Measurements from ENCODE around the gene MORF4L2.

Gene MORF4L2

DNA sequence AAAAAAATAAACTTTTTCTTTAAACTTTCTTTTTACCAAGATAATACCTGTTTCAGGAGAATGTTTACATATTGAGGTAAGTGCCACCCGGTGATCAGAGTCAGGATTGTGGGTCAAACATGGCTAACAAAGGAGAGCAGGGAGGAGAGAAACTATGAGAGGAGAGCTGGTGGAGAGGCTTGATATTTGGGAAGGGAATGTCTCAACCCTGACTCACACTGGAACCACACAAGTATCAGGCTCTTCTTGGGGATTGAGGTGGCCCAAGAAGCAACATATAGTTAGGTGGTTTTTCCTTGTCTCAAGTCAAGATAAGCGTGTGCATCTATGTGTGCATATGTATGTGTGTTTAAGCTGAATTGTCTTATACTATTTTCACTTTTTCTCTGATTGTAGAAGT is 51.1 kb downstream of the MORF4L2 start:
- no peak for DNase-seq
- TF ChIP-seq POLR2A (IDR thresholded peaks at IDR 0.05; ENCODE audit: low read length) (no peak), GATA1 (IDR thresholded peaks at IDR 0.05; ENCODE audit: low read depth, low read length) (no peak)

DNA sequence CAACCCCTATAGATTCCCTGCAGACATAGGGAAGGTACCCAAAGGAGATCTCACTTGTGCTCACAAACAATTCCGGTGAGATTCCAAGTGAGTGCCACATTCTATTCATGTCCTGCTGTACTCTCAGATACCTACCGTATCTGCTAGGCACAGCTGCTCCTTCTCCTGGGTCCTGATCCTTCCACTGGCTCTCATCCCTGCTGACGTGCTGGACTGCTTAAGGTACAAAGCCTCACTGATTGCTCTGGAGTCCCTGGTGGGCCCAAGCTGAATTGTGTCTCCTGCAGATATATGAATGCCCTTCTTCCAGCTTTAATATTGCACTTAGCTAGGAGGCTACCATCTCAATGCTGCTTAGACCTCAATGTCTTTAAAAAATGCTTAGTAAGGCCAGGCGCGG is 55.4 kb downstream of the MORF4L2 start:
- no peak for TF ChIP-seq POLR2A (IDR thresholded peaks at IDR 0.05; ENCODE audit: low read length)
- no peak for DNase-seq

DNA sequence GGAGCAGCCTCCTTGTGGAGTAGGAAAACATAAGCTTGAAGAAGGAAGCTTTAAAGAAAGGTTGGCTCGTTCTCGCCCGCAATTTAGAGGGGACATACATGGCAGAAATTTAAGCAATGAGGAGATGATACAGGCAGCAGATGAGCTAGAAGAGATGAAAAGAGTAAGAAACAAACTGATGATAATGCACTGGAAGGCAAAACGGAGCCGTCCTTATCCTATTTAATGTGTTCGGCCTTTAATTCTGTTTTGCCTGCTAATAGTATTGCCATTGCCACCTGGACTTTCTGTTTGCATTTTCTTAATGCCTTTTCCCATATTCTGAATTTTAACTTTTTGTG is 56.4 kb downstream of the MORF4L2 start:
- no peak for TF ChIP-seq GATA1 (IDR thresholded peaks at IDR 0.05; ENCODE audit: low read depth, low read length)
- TF ChIP-seq POLR2A (IDR thresholded peaks at IDR 0.05; ENCODE audit: low read length): no peak

DNA sequence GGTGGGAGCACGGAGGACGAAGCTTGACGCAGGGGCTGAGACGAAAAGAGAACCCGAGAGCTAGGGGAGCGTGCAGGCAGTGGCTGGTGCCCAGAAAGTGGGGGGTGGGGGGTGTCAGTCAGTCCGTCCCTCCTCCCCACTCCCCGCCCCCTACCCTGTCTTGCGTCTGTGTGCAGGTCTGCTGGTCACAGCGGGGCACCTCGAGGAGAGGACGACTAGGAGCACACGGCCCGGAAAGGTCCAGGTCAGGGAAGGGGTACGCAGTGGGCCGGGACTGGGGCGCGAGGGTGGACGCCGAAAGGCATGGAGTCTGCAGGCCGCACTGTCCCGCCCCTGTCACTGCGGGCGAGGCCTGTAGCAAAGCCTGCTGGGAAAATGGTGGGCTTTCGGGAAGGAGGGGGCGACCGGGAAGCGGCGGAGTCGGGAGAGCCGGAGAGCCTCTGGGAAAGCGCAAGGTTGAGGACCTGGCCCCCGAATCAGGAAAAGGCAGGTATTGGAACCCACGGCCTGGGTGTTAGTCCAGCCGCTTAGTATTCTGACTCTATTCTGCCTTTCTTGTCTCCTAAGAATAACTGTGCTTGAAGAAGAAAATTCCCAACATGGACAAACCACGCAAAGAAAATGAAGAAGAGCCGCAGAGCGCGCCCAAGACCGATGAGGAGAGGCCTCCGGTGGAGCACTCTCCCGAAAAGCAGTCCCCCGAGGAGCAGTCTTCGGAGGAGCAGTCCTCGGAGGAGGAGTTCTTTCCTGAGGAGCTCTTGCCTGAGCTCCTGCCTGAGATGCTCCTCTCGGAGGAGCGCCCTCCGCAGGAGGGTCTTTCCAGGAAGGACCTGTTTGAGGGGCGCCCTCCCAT is 57.0 kb downstream of the MORF4L2 start:
- TF ChIP-seq POLR2A (IDR thresholded peaks at IDR 0.05; ENCODE audit: low read length) (peak; percentile 23), GATA1 (IDR thresholded peaks at IDR 0.05; ENCODE audit: low read depth, low read length) (no peak)
- peak; percentile 39 for DNase-seq

More for the DNA sequence above, 56.4 kb downstream of the MORF4L2 start:
- no peak for DNase-seq

DNA sequence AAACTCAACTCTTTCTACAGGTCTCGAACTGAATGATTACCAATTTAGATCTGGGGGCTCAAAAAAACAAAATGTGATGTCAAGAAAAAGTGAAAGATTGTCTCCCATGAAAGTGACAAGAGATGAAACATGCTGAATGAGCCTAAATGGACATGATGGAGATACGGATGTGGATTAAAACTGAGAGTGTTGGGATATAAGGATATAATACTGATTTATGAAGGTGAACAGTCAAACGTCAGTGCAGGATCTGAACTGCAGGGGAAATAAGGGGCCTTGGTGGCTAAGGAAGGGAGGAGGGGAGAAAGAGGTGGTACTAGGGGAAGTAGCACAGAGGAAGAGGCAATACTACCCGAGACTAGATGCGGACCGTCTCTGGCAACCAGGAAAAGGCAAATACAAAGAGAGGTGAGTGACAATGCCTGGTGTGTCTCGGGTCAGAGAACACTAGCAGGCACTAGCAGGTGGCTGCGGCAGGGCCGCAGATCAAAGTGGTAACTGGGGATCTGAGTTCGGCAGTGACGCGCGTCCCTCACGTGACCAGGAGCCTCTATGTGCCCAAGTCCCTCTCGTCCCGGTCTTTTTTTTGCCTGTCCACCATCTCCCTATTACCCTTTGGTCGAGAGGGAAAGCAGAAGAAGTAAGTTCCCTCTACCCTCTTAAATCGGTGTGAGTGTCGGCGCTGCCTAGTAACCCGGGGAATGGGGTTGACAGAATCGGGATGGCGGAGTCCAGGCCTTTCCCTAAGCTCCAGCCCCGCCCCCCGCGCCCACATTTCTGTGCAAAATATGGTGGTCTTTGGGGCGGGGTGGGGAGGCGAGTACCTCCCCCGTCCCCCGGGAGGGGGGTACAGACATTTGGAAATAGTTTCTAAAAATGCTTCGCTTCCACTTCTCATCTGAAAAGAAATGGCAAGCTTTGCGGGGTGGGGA is 57.8 kb downstream of the MORF4L2 start, which contains the start of gene TCEAL1:
TCEAL1 (plus strand) TSS at position 590 of the 932 bp plus-strand sequence. CDS start 942 bp downstream, outside the sequence.
- TF ChIP-seq GATA1 (IDR thresholded peaks at IDR 0.05; ENCODE audit: low read depth, low read length): no peak
- peak; percentile 50 to 54 for DNase-seq

DNA sequence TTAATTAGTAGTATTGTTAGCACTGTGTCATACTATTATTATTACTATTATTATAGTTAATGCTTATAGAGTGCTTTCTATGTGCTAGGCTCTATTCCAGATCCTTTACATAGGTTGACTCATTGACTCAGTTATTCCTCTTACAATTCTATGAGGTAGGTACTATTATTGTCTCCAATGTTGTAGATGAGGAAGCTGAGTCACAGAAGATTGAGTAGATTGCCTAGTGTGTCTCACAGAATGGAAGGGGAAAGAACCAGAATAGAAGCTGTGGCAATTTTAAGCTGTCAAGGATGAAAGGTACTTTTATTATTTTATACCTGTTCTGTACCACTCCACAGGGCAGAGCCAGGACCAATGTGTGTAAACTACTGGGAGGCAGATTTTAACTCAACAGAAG is 59.6 kb downstream of the MORF4L2 start:
- DNase-seq: no peak
- TF ChIP-seq GATA1 (IDR thresholded peaks at IDR 0.05; ENCODE audit: low read depth, low read length): no peak
- no peak for TF ChIP-seq POLR2A (IDR thresholded peaks at IDR 0.05; ENCODE audit: low read length)

Measured in erythroblast (primary cell).